GM21423 (cell line): ENCODE data around the gene KIAA1210.
"Not testable (repeated sequence)": the region's sequence is repeated elsewhere in the genome, so short reads cannot be mapped to it uniquely, and the experiment has no call there.

Experiments
- ATAC-seq: cut with Tn5 transposase; IDR thresholded peaks from one replicate; pipeline ENCODE4 v1.9.1; 2021; ENCODE audit warnings: mild to moderate bottlenecking, moderate library complexity; ENCODE audit not compliant: unreplicated experiment

The KIAA1210 gene

GRCh38 chrX:119040432-119040831 lies 87.2 kb downstream of the KIAA1210 start:
- ATAC-seq, result no peak

DNA sequence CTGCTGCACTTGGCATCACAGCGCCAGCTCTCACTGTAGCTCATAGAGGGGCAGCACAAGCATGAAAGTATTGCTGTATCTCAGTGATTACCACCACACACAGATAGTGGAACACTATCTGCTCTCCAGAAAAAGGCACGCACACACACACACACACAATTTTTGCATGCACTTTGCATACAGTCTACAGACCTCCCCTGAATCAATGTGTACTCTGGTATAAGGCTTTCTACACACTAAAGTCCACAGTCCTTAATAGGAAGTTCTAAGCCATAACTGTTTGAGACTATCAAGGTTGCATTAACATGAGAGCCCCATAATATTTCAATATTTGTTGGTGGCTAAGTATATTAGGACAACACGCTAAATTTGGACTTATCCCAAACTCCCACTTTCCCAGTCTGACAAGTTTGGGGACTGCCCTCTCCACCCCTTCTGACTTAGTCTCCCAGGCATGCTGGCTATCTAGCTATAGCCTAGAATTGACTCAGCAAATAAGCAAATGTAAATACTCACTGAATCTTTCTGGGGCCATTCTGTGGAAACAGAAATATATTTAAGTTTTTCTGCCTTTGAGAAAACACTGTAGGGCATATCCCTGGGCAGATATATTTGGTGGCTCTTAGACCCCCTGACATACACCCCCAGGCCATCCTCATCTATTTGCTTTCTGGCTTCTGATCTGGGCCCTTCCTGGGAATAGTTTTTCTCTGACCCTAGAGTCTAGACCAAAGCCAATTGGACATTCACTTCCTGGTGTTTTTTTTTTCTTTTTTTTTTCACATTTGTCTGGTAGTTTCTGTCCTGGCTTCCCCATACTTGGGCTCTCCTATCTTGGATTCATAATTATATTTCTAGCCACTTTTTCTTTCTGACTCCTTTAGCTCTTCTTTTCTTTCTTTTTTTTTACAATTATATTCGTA lies 91.2 kb downstream of the KIAA1210 start:
- no peak for ATAC-seq

- no peak for ATAC-seq
These were observed 96.6 kb downstream of the KIAA1210 start for GRCh38 chrX:119030990-119031389.

- ATAC-seq, result not testable (repeated sequence)
These were observed 98.0 kb downstream of the KIAA1210 start for GRCh38 chrX:119029656-119030055.

DNA sequence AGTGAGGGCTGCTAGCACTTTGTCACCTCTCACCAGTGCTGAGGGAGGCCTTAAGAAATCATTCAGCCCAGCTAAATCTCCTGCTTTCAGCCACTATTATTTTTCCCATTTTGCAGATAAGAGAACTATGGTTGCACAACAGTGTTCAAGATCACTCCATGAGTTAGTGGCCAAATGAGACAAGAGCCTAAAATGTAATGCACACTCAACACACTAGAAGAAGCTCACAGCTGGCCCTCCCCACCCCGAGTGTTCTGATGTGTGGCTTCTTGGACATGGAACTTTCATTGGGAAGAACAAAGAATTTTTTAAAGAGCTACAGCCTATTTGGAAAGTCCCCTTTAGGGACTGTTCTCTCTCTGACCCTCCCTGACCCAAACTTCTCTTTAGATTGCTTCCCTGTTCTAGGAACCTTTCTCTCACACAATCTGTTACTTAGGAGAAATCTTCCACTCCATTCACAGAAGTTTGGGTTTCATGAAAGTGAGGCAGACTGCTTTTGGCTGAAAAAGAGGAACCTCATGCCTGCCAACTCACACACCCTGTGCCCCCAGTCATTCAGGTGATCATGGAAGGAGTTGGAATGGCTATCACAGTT lies 98.8 kb downstream of the KIAA1210 start:
- no peak for ATAC-seq
